ENCODE results near the gene PLCB3.
A peak's percentile ranks its signal among the peaks of the same experiment; 100 is the strongest.
"Not testable (repeated sequence)": the region's sequence is repeated elsewhere in the genome, so short reads cannot be mapped to it uniquely, and the experiment has no call there.

Gene PLCB3

GRCh38 chr11:64304316-64305072 is 53.2 kb downstream of the PLCB3 start:
- Histone ChIP-seq H3K9ac (ENCODE audit: low read length) (peak overlapping the region; percentile 91), H3K4me1 (ENCODE audit: control insufficient read depth, insufficient read depth, low read length) (peaks cover 24% of the 10 kb centered on the region), H3K36me3 (ENCODE audit: control insufficient read depth, insufficient read depth, low read length) (peaks cover 5% of the 10 kb centered on the region; the same call in 1 of the 2 replicates), H3K9me3 (ENCODE audit: control insufficient read depth, insufficient read depth, low read depth, low read length) (no peaks in the 10 kb centered on the region), H3K27me3 (ENCODE audit: control insufficient read depth, insufficient read depth, low read length) (peaks cover 23% of the 10 kb centered on the region), H3K27ac (ENCODE audit: low read depth, low read length) (peak overlapping the region; percentile 90), H3K4me3 (ENCODE audit: low read depth, low read length) (peak overlapping the region; percentile 70)

GRCh38 chr11:64305075-64305690 is 53.9 kb downstream of the PLCB3 start, which contains the start of gene ESRRA:
ESRRA (plus strand) TSS chr11:64305524; CDS start chr11:64307180, 1,656 bp downstream.
- H3K4me3 ChIP-seq (ENCODE audit: low read depth, low read length), result peak within 1 kb of the TSS; percentile 97
- H3K36me3 ChIP-seq (ENCODE audit: control insufficient read depth, insufficient read depth, low read length), result peaks cover 5% of the 10 kb centered on the region; the same call in 1 of the 2 replicates
- peaks cover 16% of the 10 kb centered on the region for H3K27me3 ChIP-seq (ENCODE audit: control insufficient read depth, insufficient read depth, low read length)
- peak within 1 kb of the TSS; percentile 91 for H3K9ac ChIP-seq (ENCODE audit: low read length)
- no peaks in the 10 kb centered on the region for H3K9me3 ChIP-seq (ENCODE audit: control insufficient read depth, insufficient read depth, low read depth, low read length)
- H3K27ac ChIP-seq (ENCODE audit: low read depth, low read length), result peak within 1 kb of the TSS; percentile 90
- peaks cover 17% of the 10 kb centered on the region for H3K4me1 ChIP-seq (ENCODE audit: control insufficient read depth, insufficient read depth, low read length)

DNA sequence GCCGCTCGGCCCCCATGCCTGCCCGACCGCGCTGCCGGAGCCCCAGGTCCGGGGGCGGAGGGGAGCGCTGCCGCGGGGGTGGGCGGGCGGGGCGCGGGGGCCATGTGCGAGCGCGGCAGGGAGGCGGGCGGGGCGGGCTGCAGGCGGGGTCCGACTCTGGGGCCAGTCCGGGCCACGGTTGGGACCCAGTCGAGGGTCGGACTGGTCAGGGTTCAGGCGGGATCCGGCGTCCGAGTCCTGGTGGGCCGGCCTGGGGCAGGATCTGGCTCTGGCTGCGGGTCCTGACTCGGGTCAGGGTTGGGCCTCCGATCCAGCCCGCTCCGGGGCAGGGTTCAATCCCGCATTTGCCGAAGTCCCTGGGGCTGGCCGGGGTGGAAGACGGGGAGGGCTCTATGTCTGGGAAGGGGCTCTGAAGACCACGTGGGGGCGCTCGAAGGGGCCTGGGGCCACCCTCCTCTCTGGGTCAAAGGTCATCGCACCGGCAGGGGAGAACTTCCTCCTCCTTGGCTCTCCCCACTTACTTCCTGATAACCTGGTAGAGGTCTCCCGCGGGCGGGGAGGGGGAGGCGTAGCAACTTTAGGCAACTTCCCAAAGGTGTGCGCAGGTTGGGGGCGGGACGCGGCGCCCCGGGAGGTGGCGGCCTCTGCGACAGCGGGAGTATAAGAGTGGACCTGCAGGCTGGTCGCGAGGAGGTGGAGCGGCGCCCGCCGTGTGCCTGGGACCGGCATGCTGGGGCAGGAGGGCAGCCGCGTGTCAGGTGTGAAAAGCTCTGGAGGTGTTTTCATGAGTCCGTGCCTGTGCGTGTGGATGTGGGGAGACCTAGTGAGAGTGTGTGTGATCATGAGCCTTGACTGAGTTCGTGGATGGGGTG is 54.6 kb downstream of the PLCB3 start:
- H3K27ac ChIP-seq (ENCODE audit: low read depth, low read length), result peak overlapping the region; percentile 57; the same call in 1 of the 2 replicates
- H3K9ac ChIP-seq (ENCODE audit: low read length), result peak overlapping the region; percentile 82
- H3K4me3 ChIP-seq (ENCODE audit: low read depth, low read length), result peak overlapping the region; percentile 97
- H3K27me3 ChIP-seq (ENCODE audit: control insufficient read depth, insufficient read depth, low read length), result peaks cover 8% of the 10 kb centered on the region
- peaks cover 13% of the 10 kb centered on the region for H3K4me1 ChIP-seq (ENCODE audit: control insufficient read depth, insufficient read depth, low read length)
- peaks cover 6% of the 10 kb centered on the region; the same call in 1 of the 2 replicates for H3K36me3 ChIP-seq (ENCODE audit: control insufficient read depth, insufficient read depth, low read length)
- no peaks in the 10 kb centered on the region for H3K9me3 ChIP-seq (ENCODE audit: control insufficient read depth, insufficient read depth, low read depth, low read length)

GRCh38 chr11:64306563-64306875 is 55.2 kb downstream of the PLCB3 start:
- no peaks in the 10 kb centered on the region for H3K9me3 ChIP-seq (ENCODE audit: control insufficient read depth, insufficient read depth, low read depth, low read length)
- peaks cover 5% of the 10 kb centered on the region for H3K27me3 ChIP-seq (ENCODE audit: control insufficient read depth, insufficient read depth, low read length)
- peak overlapping the region; percentile 82 for H3K9ac ChIP-seq (ENCODE audit: low read length)
- H3K4me3 ChIP-seq (ENCODE audit: low read depth, low read length), result peak overlapping the region; percentile 97
- H3K4me1 ChIP-seq (ENCODE audit: control insufficient read depth, insufficient read depth, low read length), result peaks cover 13% of the 10 kb centered on the region
- peak overlapping the region; percentile 57; the same call in 1 of the 2 replicates for H3K27ac ChIP-seq (ENCODE audit: low read depth, low read length)
- H3K36me3 ChIP-seq (ENCODE audit: control insufficient read depth, insufficient read depth, low read length), result peaks cover 8% of the 10 kb centered on the region; the same call in 1 of the 2 replicates

DNA sequence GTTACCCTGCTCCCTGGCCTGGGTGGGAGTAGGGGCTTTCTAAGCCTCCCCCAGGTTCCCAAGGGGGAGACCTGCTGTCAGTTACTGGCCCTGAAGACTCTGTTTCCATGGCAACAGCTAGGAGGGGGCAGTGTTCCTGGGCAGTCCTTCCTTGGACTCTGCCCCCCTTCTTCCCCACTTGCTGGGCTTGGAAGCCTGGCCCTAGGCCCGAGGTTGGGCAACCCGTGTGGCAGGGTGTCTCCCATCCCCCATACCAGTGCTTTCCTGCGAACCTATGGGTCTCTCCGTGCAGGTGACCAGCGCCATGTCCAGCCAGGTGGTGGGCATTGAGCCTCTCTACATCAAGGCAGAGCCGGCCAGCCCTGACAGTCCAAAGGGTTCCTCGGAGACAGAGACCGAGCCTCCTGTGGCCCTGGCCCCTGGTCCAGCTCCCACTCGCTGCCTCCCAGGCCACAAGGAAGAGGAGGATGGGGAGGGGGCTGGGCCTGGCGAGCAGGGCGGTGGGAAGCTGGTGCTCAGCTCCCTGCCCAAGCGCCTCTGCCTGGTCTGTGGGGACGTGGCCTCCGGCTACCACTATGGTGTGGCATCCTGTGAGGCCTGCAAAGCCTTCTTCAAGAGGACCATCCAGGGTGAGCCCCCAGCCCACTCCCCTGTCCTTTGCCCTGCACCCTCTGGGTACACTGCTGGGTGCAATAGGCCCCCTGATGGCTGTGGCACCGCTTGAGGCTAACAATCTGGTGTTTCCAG is 55.7 kb downstream of the PLCB3 start:
- Histone ChIP-seq H3K9me3 (ENCODE audit: control insufficient read depth, insufficient read depth, low read depth, low read length) (no peaks in the 10 kb centered on the region), H3K4me1 (ENCODE audit: control insufficient read depth, insufficient read depth, low read length) (peaks cover 13% of the 10 kb centered on the region), H3K27ac (ENCODE audit: low read depth, low read length) (0 out of 2 replicates have a peak overlapping the region, but pooled peaks have one; percentile 57), H3K4me3 (ENCODE audit: low read depth, low read length) (peak overlapping the region; percentile 97), H3K36me3 (ENCODE audit: control insufficient read depth, insufficient read depth, low read length) (peaks cover 8% of the 10 kb centered on the region; the same call in 1 of the 2 replicates), H3K27me3 (ENCODE audit: control insufficient read depth, insufficient read depth, low read length) (no peaks in the 10 kb centered on the region), H3K9ac (ENCODE audit: low read length) (peak overlapping the region; percentile 82)

DNA sequence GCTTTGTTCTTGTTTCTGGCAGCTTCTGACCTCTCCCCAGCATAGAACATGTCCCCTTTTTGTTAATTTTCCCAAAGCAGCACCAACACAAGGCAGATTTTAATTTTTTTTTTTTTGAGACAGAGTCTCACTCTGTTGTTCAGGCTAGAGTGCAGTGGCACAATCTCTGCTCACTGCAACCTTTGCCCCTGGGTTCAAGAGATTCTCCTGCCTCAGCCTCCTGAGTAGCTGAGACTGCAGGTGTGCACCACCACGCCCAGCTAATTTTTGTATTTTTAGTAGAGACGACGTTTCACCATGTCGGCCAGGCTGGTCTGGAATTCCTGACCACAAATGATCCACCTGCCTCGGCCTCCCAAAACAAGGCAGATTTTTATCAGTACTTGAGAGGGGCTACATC is 56.5 kb downstream of the PLCB3 start:
- not testable (repeated sequence) for H3K9ac ChIP-seq (ENCODE audit: low read length); H3K4me3 ChIP-seq (ENCODE audit: low read depth, low read length); H3K9me3 ChIP-seq (ENCODE audit: control insufficient read depth, insufficient read depth, low read depth, low read length); H3K27me3 ChIP-seq (ENCODE audit: control insufficient read depth, insufficient read depth, low read length); H3K27ac ChIP-seq (ENCODE audit: low read depth, low read length)
- Histone ChIP-seq H3K4me1 (ENCODE audit: control insufficient read depth, insufficient read depth, low read length) (peaks cover 13% of the 10 kb centered on the region), H3K36me3 (ENCODE audit: control insufficient read depth, insufficient read depth, low read length) (peaks cover 12% of the 10 kb centered on the region)

DNA sequence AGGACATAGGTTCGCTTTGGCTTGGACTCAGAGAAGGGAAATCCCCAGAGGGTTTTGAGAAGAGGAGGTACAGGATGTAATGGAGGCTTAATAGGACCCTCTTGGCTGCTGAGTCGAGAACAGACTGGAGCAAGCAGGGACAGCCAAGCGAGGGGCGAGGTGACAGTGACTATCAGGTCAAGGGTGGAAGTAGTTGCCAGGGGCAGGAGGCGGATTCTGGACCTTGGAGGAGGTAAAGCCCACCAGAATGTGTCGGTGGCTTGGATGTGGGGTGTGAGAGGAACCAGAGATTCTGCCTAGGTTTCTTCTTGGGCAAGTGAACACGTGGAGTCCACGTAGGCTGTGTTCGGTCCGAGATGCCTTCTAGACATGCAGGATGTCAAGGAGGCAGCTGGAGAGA is 61.6 kb downstream of the PLCB3 start:
- no peak overlapping the region for H3K27ac ChIP-seq (ENCODE audit: low read depth, low read length)
- H3K9me3 ChIP-seq (ENCODE audit: control insufficient read depth, insufficient read depth, low read depth, low read length), result no peaks in the 10 kb centered on the region
- H3K4me3 ChIP-seq (ENCODE audit: low read depth, low read length), result no peak overlapping the region
- H3K36me3 ChIP-seq (ENCODE audit: control insufficient read depth, insufficient read depth, low read length), result peaks cover 36% of the 10 kb centered on the region
- H3K4me1 ChIP-seq (ENCODE audit: control insufficient read depth, insufficient read depth, low read length), result no peaks in the 10 kb centered on the region
- H3K9ac ChIP-seq (ENCODE audit: low read length), result no peak overlapping the region
- no peaks in the 10 kb centered on the region for H3K27me3 ChIP-seq (ENCODE audit: control insufficient read depth, insufficient read depth, low read length)

GRCh38 chr11:64313491-64314145 is 62.3 kb downstream of the PLCB3 start:
- Histone ChIP-seq H3K27me3 (ENCODE audit: control insufficient read depth, insufficient read depth, low read length) (no peaks in the 10 kb centered on the region), H3K4me3 (ENCODE audit: low read depth, low read length) (no peak overlapping the region), H3K27ac (ENCODE audit: low read depth, low read length) (no peak overlapping the region), H3K4me1 (ENCODE audit: control insufficient read depth, insufficient read depth, low read length) (no peaks in the 10 kb centered on the region), H3K9ac (ENCODE audit: low read length) (no peak overlapping the region), H3K36me3 (ENCODE audit: control insufficient read depth, insufficient read depth, low read length) (peaks cover 35% of the 10 kb centered on the region), H3K9me3 (ENCODE audit: control insufficient read depth, insufficient read depth, low read depth, low read length) (no peaks in the 10 kb centered on the region)

DNA sequence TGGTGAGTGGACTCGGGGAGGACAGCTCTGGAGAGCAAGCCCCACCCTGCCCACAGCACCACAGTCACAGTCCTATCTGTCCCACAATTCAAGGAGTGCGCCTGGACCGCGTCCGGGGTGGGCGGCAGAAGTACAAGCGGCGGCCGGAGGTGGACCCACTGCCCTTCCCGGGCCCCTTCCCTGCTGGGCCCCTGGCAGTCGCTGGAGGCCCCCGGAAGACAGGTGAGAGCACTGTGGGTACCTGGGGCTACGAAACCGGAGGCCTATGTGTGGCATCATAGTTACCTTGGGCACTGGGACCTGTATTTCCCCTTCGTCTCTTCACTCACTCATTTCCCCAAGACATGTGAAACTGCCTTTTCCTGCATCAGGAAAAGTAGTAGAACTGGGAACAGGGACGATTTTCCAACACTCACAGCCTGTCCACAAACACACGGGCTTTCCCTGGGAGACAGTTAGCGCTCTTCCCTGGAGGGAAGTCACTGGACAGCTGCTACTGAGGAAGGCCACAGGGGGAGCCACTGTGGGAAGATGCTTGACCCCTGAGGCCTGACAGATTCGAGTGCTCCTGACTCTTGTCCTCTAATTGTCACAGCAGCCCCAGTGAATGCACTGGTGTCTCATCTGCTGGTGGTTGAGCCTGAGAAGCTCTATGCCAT is 62.9 kb downstream of the PLCB3 start:
- Histone ChIP-seq H3K9ac (ENCODE audit: low read length) (no peak overlapping the region), H3K4me3 (ENCODE audit: low read depth, low read length) (no peak overlapping the region), H3K27ac (ENCODE audit: low read depth, low read length) (no peak overlapping the region), H3K4me1 (ENCODE audit: control insufficient read depth, insufficient read depth, low read length) (peaks cover 5% of the 10 kb centered on the region), H3K9me3 (ENCODE audit: control insufficient read depth, insufficient read depth, low read depth, low read length) (no peaks in the 10 kb centered on the region), H3K27me3 (ENCODE audit: control insufficient read depth, insufficient read depth, low read length) (no peaks in the 10 kb centered on the region), H3K36me3 (ENCODE audit: control insufficient read depth, insufficient read depth, low read length) (peaks cover 35% of the 10 kb centered on the region)
